Progenitor cell of endocrine pancreas (in vitro differentiated cells): Measurements from ENCODE around the gene ZNF792. TPM values are rescaled to one million over a fixed set of nuclear protein-coding genes. Genes with fewer than 3 reads are reported as not detected.
"Not testable (repeated sequence)": the region's sequence is repeated elsewhere in the genome, so short reads cannot be mapped to it uniquely, and the experiment has no call there.

ENCODE experiments used
- DNase-seq: peaks from one replicate; pipeline ENCODE4 v3.0.0; 2021; ENCODE audit warnings: low spot score; ENCODE audit not compliant: unreplicated experiment
- H3K27ac Mint-ChIP-seq: 2 replicates; pipeline ENCODE4 v1.8.0; 2021; ENCODE audit warnings: mild to moderate bottlenecking, moderate library complexity, mixed read lengths
- H3K27me3 Mint-ChIP-seq: 2 replicates; pipeline ENCODE4 v1.8.0; 2021; ENCODE audit warnings: mixed read lengths
- H3K36me3 Mint-ChIP-seq: 2 replicates; pipeline ENCODE4 v1.8.0; 2022; ENCODE audit warnings: mixed read lengths; ENCODE audit not compliant: insufficient read depth
- H3K4me1 Mint-ChIP-seq: 2 replicates; pipeline ENCODE4 v1.8.0; 2021; ENCODE audit warnings: low read depth, mixed read lengths
- H3K4me3 Mint-ChIP-seq: 2 replicates; pipeline ENCODE4 v1.8.0; 2021; ENCODE audit warnings: low read depth, mild to moderate bottlenecking, moderate library complexity, mixed read lengths
- H3K9me3 Mint-ChIP-seq: 2 replicates; pipeline ENCODE4 v1.8.0; 2021; ENCODE audit warnings: low read depth, mixed read lengths
- total RNA-seq: library from RNA; stranded (reverse); gene quantifications from 2 replicates; pipeline ENCODE4 v1.2.1, GENCODE V29; 2021
- TF ChIP-seq, protein P1 (sequence below): fragments of 200-600 bp; sonication (generic); IDR thresholded peaks from one replicate; pipeline ENCODE4 v1.5.0; 2021; ENCODE audit warnings: antibody characterized with exemption, mild to moderate bottlenecking; ENCODE audit not compliant: unreplicated experiment

Gene ZNF792
- total RNA-seq, 1 donor from 2014 or later, result 14.4 TPM

DNA sequence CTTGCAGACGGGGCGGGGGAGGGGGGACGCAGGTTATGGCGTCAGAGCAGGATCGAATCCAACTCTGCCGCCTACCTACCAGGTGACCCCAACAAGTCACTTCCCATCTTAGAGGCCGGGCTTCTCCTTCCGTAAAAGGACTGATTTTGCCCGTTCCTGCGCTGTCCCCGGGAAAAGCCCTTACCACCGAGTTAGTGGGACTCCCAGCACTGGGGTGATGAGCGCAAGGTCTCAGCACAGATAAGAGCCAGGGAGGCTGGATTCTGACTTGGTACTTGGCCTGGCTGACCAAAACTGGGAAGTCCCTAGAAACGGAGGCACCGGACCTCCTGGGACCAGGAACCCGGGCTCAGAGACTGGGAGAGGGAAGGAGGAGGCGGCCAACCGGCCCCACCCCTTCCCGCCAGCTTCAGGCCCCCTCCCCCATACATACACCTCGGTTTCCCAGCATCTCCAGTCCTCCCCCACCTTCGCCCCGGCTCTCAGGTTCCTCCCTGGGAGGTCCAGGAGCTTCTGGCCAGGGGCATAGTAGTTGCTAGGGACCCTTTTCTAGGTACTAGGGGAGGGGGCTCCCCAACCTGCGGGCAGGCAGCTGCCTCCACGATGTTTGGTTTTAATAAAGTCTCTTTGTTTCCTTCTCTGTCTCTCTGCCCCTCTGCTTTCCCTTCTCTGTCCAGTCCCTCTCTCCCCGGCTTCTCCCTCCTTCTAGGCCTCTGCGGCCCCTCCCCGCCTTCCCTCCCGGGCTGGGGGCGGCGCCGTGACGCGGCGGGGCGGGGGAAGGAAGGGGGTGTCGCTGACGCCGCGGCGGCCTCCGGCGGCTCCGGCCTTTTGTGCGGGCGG, 35.7 kb upstream of the ZNF792 start, which contains the start of gene GRAMD1A:
TSS of gene GRAMD1A (plus strand) at position 826 of the 840 bp plus-strand sequence. CDS start 156 bp downstream, outside the sequence.
- peaks cover 2% of the 10 kb centered on the region for H3K36me3 Mint-ChIP-seq
- no peaks in the 10 kb centered on the region for H3K9me3 Mint-ChIP-seq
- TF ChIP-seq, protein P1, sequence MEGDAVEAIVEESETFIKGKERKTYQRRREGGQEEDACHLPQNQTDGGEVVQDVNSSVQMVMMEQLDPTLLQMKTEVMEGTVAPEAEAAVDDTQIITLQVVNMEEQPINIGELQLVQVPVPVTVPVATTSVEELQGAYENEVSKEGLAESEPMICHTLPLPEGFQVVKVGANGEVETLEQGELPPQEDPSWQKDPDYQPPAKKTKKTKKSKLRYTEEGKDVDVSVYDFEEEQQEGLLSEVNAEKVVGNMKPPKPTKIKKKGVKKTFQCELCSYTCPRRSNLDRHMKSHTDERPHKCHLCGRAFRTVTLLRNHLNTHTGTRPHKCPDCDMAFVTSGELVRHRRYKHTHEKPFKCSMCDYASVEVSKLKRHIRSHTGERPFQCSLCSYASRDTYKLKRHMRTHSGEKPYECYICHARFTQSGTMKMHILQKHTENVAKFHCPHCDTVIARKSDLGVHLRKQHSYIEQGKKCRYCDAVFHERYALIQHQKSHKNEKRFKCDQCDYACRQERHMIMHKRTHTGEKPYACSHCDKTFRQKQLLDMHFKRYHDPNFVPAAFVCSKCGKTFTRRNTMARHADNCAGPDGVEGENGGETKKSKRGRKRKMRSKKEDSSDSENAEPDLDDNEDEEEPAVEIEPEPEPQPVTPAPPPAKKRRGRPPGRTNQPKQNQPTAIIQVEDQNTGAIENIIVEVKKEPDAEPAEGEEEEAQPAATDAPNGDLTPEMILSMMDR, result no peak
- no peaks in the 10 kb centered on the region for H3K27me3 Mint-ChIP-seq
- peak; percentile 67 for DNase-seq
- peak within 1 kb of the TSS; percentile 97 for H3K27ac Mint-ChIP-seq
- H3K4me1 Mint-ChIP-seq, result peaks cover 34% of the 10 kb centered on the region
- peak within 1 kb of the TSS; percentile 91 for H3K4me3 Mint-ChIP-seq

DNA sequence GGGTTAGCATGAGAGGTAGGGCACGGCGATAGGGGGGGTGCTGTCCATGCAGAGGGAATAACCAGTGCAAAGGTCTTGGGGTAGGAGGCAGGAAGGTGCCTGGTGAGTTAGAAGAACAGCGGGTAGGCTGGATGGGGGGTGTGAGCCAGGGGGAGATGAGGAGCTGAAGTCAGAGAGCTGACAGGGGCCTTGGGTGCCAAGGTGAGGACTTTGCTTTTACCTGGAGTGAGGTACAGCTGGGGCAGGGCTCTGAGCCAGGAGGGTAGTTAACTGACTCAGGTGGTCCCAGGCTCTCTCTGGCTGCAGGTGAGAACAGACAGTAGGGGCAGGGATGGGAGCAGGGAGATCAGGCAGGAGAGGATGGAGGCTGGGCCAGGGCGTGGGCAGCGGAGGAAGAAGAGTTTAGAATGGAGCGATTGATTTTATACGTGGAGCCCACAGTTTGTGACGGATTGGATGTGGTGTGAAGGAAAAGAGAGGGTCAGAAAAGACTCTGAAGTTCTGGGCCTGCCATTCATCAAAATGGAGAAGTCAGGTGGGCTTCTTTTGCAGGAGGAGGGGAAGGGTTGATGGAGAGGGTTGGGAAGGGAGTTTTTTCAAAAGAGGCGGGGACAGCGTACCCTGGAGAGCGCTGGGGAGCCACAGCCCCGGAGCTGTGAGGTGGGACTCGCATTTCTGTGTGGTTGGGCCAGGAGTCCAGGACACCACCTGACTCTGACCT, 34.9 kb upstream of the ZNF792 start:
- Mint-ChIP-seq H3K4me3 (peak overlapping the region; percentile 78), H3K27me3 (no peaks in the 10 kb centered on the region), H3K9me3 (no peaks in the 10 kb centered on the region), H3K36me3 (no peaks in the 10 kb centered on the region), H3K27ac (peak overlapping the region; percentile 97), H3K4me1 (peaks cover 30% of the 10 kb centered on the region)
- TF ChIP-seq, protein P1, result no peak
- no peak for DNase-seq

DNA sequence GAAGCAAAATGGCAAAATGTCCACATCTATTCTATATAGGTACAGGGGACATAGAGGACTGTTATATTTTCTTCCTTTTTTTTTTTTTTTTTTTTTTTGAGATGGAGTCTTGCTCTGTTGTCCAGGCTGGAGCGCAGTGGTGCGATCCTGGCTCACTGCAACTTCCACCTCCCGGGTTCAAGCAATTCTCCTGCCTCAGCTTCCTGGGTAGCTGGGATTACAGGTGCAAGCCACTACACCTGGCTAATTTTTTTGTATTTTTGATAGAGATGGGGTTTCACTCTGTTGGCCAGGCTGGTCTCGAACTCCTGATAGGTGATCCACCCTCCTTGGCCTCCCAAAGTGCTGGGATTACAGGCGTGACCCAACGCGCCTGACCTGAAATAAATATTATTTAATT, 34.2 kb upstream of the ZNF792 start:
- not testable (repeated sequence) for H3K27ac Mint-ChIP-seq, H3K4me3 Mint-ChIP-seq, DNase-seq, H3K36me3 Mint-ChIP-seq, H3K9me3 Mint-ChIP-seq, H3K27me3 Mint-ChIP-seq
- H3K4me1 Mint-ChIP-seq, result peaks cover 24% of the 10 kb centered on the region

DNA sequence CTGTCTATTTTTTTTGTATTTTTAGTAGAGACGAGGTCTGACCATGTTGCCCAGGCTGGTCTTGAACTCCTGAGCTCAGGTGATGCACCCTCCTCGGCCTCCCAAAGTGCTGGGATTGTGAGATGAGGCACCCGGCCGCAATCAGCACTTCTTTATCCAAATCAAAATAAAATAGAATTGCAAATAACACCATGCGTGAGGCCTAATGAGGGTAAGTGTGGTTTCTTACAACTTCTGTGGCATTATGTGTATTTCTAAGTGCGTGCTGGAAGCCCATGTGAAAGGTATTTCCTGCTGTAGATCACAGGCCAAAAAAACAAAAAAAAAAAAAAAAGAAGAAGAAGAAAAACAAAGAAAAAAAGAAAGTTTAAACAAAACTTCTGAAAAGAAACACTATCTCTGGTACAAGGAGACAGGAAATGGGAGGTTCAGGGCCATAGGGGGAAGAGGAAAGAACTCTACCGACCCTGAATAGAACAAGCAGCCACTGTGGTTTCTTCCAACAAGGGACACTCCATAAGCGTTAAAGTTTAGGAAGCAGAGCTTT, 33.1 kb upstream of the ZNF792 start:
- no peaks in the 10 kb centered on the region for H3K27me3 Mint-ChIP-seq
- DNase-seq, result no peak
- H3K4me3 Mint-ChIP-seq, result no peak overlapping the region
- no peaks in the 10 kb centered on the region for H3K9me3 Mint-ChIP-seq
- H3K27ac Mint-ChIP-seq, result no peak overlapping the region
- TF ChIP-seq, protein P1, result no peak
- H3K4me1 Mint-ChIP-seq, result peaks cover 17% of the 10 kb centered on the region
- no peaks in the 10 kb centered on the region for H3K36me3 Mint-ChIP-seq

DNA sequence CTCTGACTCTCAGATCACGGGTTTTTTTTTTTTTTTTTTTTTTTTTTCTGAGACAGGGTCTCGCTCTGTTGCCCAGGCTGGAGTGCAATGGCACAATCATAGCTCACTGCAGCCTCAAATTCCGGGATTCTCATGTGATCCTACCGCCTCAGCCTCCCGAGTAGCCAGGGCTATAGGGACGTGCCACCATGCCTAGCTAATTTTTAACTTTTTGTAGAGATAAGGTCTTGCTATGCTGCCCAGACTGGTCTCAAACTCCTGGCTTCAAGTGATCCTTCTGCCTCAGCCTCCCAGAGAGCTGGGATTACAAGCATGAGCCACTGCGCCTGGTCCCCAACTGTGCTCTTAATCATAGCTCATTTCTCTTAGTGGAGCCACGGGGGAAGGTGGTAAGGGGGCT, 31.5 kb upstream of the ZNF792 start:
- no peak overlapping the region for H3K27ac Mint-ChIP-seq
- DNase-seq, result no peak
- H3K9me3 Mint-ChIP-seq, result no peaks in the 10 kb centered on the region
- peaks cover 7% of the 10 kb centered on the region for H3K4me1 Mint-ChIP-seq
- TF ChIP-seq, protein P1, result no peak
- no peak overlapping the region for H3K4me3 Mint-ChIP-seq
- no peaks in the 10 kb centered on the region for H3K36me3 Mint-ChIP-seq
- no peaks in the 10 kb centered on the region for H3K27me3 Mint-ChIP-seq
